SK-N-SH (cell line): ENCODE results near the gene CCDC126. TPM values are rescaled to one million over a fixed set of nuclear protein-coding genes. Genes with fewer than 3 reads are reported as not detected.

Source experiments
- CTCF ChIA-PET: fragments of 300-600, 350-600 bp; formaldehyde crosslinking; extraction: SDS; loops from one replicate; lab custom pipeline; 2021; lab: Yijun Ruan, JAX
- POLR2A ChIA-PET: fragments of 350-600 bp; sonication (Branson Sonifier 250); formaldehyde crosslinking; extraction: SDS; loops from one replicate; lab custom pipeline; 2020; ENCODE audit warnings: antibody characterized with exemption, inconsistent platforms; lab: Yijun Ruan, JAX
- DNase-seq: peaks from one replicate; pipeline ENCODE4 v3.0.0; 2012
- H2AFZ ChIP-seq: fragments of 200-600 bp; sonication (generic); 2 replicates; pipeline ENCODE4 v1.8.1; 2016; ENCODE audit warnings: antibody characterized with exemption, mild to moderate bottlenecking, low read depth
- H3F3A ChIP-seq: fragments of 200-600 bp; sonication (generic); replicated peaks from 2 replicates; pipeline ENCODE3; 2016; ENCODE audit warnings: antibody characterized with exemption, mild to moderate bottlenecking; ENCODE audit not compliant: insufficient read depth
- H3K27ac ChIP-seq, 2 experiments: fragments of 200-500 bp in 1 of 2; fragments of 200-600 bp in 1 of 2; sonication (Bioruptor generic) in 1 of 2; sonication (generic), shearing (Covaris generic) in 1 of 2; 2 replicates each; pipeline versions ENCODE4 v1.5.1 to v1.6.1; 2014 to 2016; ENCODE audit warnings: low read depth in 2 of 2, inconsistent platforms in 1 of 2, low read length in 1 of 2, mild to moderate bottlenecking in 1 of 2, mixed read lengths in 1 of 2
- H3K27me3 ChIP-seq: fragments of 200-600 bp; sonication (generic), shearing (Covaris generic); 2 replicates; pipeline ENCODE4 v1.6.1; 2016; ENCODE audit warnings: mixed run types; ENCODE audit not compliant: insufficient read depth
- H3K36me3 ChIP-seq, 2 experiments: fragments of 200-500 bp in 1 of 2; fragments of 200-600 bp in 1 of 2; sonication (Bioruptor generic) in 1 of 2; sonication (generic) in 1 of 2; replicated peaks in 1 of 2; 2 replicates each; pipeline versions ENCODE3 to v1.5.1; 2014 to 2016; ENCODE audit warnings: low read length in 1 of 2, mild to moderate bottlenecking in 1 of 2; ENCODE audit not compliant: insufficient read depth in 2 of 2, control insufficient read depth in 1 of 2
- H3K4me1 ChIP-seq, 2 experiments: fragments of 200-500 bp in 1 of 2; fragments of 200-600 bp in 1 of 2; sonication (Bioruptor generic) in 1 of 2; sonication (generic), shearing (Covaris generic) in 1 of 2; 2 replicates each; pipeline versions ENCODE4 v1.5.1 to v1.6.1; 2014 to 2016; ENCODE audit warnings: low read depth in 1 of 2, low read length in 1 of 2, mixed run types in 1 of 2; ENCODE audit not compliant: insufficient read depth in 2 of 2, control insufficient read depth in 1 of 2
- H3K4me2 ChIP-seq: fragments of 200-600 bp; sonication (generic), shearing (Covaris generic); 2 replicates; pipeline ENCODE4 v1.6.1; 2017; ENCODE audit warnings: mixed run types
- H3K4me3 ChIP-seq, 2 experiments: fragments of 200-500 bp in 1 of 2; fragments of 200-600 bp in 1 of 2; sonication (Bioruptor generic) in 1 of 2; sonication (generic), shearing (Covaris generic) in 1 of 2; 2 replicates each; pipeline versions ENCODE4 v1.5.1 to v1.8.1; 2014 to 2016; ENCODE audit warnings: low read depth in 2 of 2, inconsistent platforms in 1 of 2, low read length in 1 of 2, mild to moderate bottlenecking in 1 of 2, mixed read lengths in 1 of 2, moderate library complexity in 1 of 2
- H3K79me2 ChIP-seq: fragments of 200-600 bp; sonication (generic); 2 replicates; pipeline ENCODE4 v1.8.1; 2017; ENCODE audit warnings: mild to moderate bottlenecking; ENCODE audit not compliant: insufficient read depth
- H3K9ac ChIP-seq: fragments of 200-600 bp; sonication (generic); 2 replicates; pipeline ENCODE4 v1.6.1; 2017; ENCODE audit warnings: mixed run types
- H3K9me2 ChIP-seq: fragments of 200-600 bp; sonication (generic); 2 replicates; pipeline ENCODE4 v1.6.1; 2017; ENCODE audit warnings: mixed run types
- H3K9me3 ChIP-seq: fragments of 200-600 bp; sonication (generic); 2 replicates; pipeline ENCODE4 v1.6.1; 2017; ENCODE audit warnings: mixed run types, mild to moderate bottlenecking, moderate library complexity
- H4K20me1 ChIP-seq: fragments of 200-600 bp; sonication (generic); 2 replicates; pipeline ENCODE4 v1.6.1; 2017; ENCODE audit warnings: mild to moderate bottlenecking, mixed run types; ENCODE audit not compliant: insufficient read depth
- CHD2 ChIP-seq: fragments of 150-350 bp; IDR thresholded peaks from 2 replicates; pipeline ENCODE4 v1.6.1; 2018; ENCODE audit warnings: low read length; ENCODE audit not compliant: partially characterized antibody
- EP300 ChIP-seq, 2 experiments: IDR thresholded peaks; 2 replicates each; pipeline versions ENCODE4 v1.4.0 to v1.6.1; 2012; ENCODE audit warnings: borderline replicate concordance in 1 of 2, low read depth in 1 of 2, low read length in 1 of 2
- FOXJ3 ChIP-seq: sonication (generic); formaldehyde crosslinking; IDR thresholded peaks from 2 replicates; pipeline ENCODE4 v1.5.1; 2020; ENCODE audit warnings: mild to moderate bottlenecking, missing genetic modification reagents
- GATA2 ChIP-seq: sonication (generic); formaldehyde crosslinking; IDR thresholded peaks from 2 replicates; pipeline ENCODE4 v1.5.0; 2020; ENCODE audit warnings: mild to moderate bottlenecking, missing genetic modification reagents
- IRF3 ChIP-seq: fragments of 150-350 bp; IDR thresholded peaks from 2 replicates; pipeline ENCODE4 v1.6.1; 2016; ENCODE audit warnings: mild to moderate bottlenecking, low read depth, low read length
- POLR2AphosphoS5 ChIP-seq: IDR thresholded peaks from 2 replicates; pipeline ENCODE4 v1.6.1; 2012; ENCODE audit warnings: low read depth, low read length
- RAD21 ChIP-seq: IDR thresholded peaks from 2 replicates; pipeline ENCODE4 v1.6.1; 2012; ENCODE audit warnings: mild to moderate bottlenecking, low read length
- REST ChIP-seq: IDR thresholded peaks from 2 replicates; pipeline ENCODE4 v1.6.1; 2012; ENCODE audit warnings: mild to moderate bottlenecking, low read depth, low read length, moderate library complexity
- RFX5 ChIP-seq: IDR thresholded peaks from 2 replicates; pipeline ENCODE4 v1.6.1; 2012; ENCODE audit warnings: mild to moderate bottlenecking, improper control_type of control experiment, low read length
- TAF1 ChIP-seq: IDR thresholded peaks from 2 replicates; pipeline ENCODE4 v1.6.1; 2012; ENCODE audit warnings: low read depth, mild to moderate bottlenecking, low read length, moderate library complexity, borderline replicate concordance
- TCF12 ChIP-seq: IDR thresholded peaks from 2 replicates; pipeline ENCODE4 v1.4.0; 2012
- TEAD4 ChIP-seq: IDR thresholded peaks from 2 replicates; pipeline ENCODE4 v1.4.0; 2012; ENCODE audit warnings: mild to moderate bottlenecking, borderline replicate concordance; ENCODE audit not compliant: insufficient read depth
- USF1 ChIP-seq: IDR thresholded peaks from 2 replicates; pipeline ENCODE4 v1.4.0; 2012; ENCODE audit warnings: low read depth, borderline replicate concordance
- YY1 ChIP-seq: IDR thresholded peaks from 2 replicates; pipeline ENCODE4 v1.4.0; 2012; ENCODE audit warnings: low read depth, mild to moderate bottlenecking
- WGBS: methylation state at CpG from one replicate; pipeline ENCODE4 v1.1.6; 2017; ENCODE audit warnings: low lambda C conversion rate; 5-methylcytosine and 5-hydroxymethylcytosine counted together
- polyA plus RNA-seq, 3 experiments: library from polyadenylated mRNA; depleted of rRNA; stranded (reverse); fragments of >200 nt; gene quantifications; 2 replicates each; pipeline ENCODE4 v1.2.3, GENCODE V29; 2012
- TF ChIP-seq, protein P1 (sequence below): fragments of 150-350 bp; IDR thresholded peaks from 2 replicates; pipeline ENCODE4 v1.6.1; 2017; ENCODE audit warnings: antibody characterized with exemption, low read length, low read depth, borderline replicate concordance
- TF ChIP-seq, protein P2 (sequence below): IDR thresholded peaks from 2 replicates; pipeline ENCODE4 v1.4.0; 2012; ENCODE audit warnings: low read depth, borderline replicate concordance

Gene CCDC126
- polyA plus RNA-seq, 1 of the 3 experiments (the other 2 are of a cell fraction) = 5.5 TPM

- H3K27ac ChIP-seq = no peak overlapping the region
- H2AFZ ChIP-seq = no peak overlapping the region
- H3K79me2 ChIP-seq = no peaks in the 10 kb centered on the region
- no peak for DNase-seq
- no peaks in the 10 kb centered on the region for H3K9me2 ChIP-seq
- WGBS = 69% methylated on average over 5 of the region's 5 CpGs
- CTCF ChIA-PET = interaction anchor here (1.0 kb wide), 1 partner anchor 20 kb away, joined by 3 read pairs; no protein-coding TSS in a partner anchor
- no peaks in the 10 kb centered on the region for H3K27me3 ChIP-seq
- no peaks in the 10 kb centered on the region for H3K36me3 ChIP-seq
- H3K9me3 ChIP-seq = peaks cover 13% of the 10 kb centered on the region; the same call in 1 of the 2 replicates
- H3K4me1 ChIP-seq = no peaks in the 10 kb centered on the region
- H3F3A ChIP-seq = peaks cover 4% of the 10 kb centered on the region
- TF ChIP-seq IRF3 (no peak), RAD21 (no peak), RFX5 (no peak), TAF1 (no peak), EP300 (IDR thresholded peaks at IDR 0.05; ENCODE audit: borderline replicate concordance in 1 of 2, low read depth in 1 of 2, low read length in 1 of 2) (no peak), YY1 (no peak), TCF12 (no peak), GATA2 (no peak), TEAD4 (no peak), CHD2 (no peak), FOXJ3 (CRISPR knock-in tag) (no peak), REST (no peak), USF1 (no peak), POLR2AphosphoS5 (no peak)
- TF ChIP-seq, protein P1, sequence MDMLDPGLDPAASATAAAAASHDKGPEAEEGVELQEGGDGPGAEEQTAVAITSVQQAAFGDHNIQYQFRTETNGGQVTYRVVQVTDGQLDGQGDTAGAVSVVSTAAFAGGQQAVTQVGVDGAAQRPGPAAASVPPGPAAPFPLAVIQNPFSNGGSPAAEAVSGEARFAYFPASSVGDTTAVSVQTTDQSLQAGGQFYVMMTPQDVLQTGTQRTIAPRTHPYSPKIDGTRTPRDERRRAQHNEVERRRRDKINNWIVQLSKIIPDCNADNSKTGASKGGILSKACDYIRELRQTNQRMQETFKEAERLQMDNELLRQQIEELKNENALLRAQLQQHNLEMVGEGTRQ = no peak
- TF ChIP-seq, protein P2, sequence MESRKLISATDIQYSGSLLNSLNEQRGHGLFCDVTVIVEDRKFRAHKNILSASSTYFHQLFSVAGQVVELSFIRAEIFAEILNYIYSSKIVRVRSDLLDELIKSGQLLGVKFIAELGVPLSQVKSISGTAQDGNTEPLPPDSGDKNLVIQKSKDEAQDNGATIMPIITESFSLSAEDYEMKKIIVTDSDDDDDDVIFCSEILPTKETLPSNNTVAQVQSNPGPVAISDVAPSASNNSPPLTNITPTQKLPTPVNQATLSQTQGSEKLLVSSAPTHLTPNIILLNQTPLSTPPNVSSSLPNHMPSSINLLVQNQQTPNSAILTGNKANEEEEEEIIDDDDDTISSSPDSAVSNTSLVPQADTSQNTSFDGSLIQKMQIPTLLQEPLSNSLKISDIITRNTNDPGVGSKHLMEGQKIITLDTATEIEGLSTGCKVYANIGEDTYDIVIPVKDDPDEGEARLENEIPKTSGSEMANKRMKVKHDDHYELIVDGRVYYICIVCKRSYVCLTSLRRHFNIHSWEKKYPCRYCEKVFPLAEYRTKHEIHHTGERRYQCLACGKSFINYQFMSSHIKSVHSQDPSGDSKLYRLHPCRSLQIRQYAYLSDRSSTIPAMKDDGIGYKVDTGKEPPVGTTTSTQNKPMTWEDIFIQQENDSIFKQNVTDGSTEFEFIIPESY = no peak
- TF ChIP-seq, all 33 proteins: peak for 0
- Histone ChIP-seq H4K20me1 (no peaks in the 10 kb centered on the region), H3K9ac (no peak overlapping the region), H3K4me2 (no peak overlapping the region), H3K4me3 (no peak overlapping the region)
- POLR2A ChIA-PET = no interaction called here
These were observed 56.8 kb downstream of the CCDC126 start for GRCh38 chr7:23653942-23654341.
